OCI-LY7 (cell line): ENCODE measurements around the gene ACD. TPM values are rescaled to one million over a fixed set of nuclear protein-coding genes. Genes with fewer than 3 reads are reported as not detected.

Source experiments
- BruUV-seq: library from RNA; stranded (reverse); fragments of 400-500 nt; replicated peaks from 2 replicates; lab custom pipeline; 2021; lab: Mats Ljungman, UMichigan
- CTCF ChIA-PET: fragments of 300-600 bp; sonication (Branson Sonifier 250); formaldehyde crosslinking; loops from one replicate; lab custom pipeline; 2022; ENCODE audit warnings: antibody characterized with exemption; ENCODE audit not compliant: unreplicated experiment; lab: Charles Lee
- POLR2A ChIA-PET: fragments of 300-600 bp; sonication (Branson Sonifier 250); formaldehyde crosslinking; loops from one replicate; lab custom pipeline; 2022; ENCODE audit warnings: antibody characterized with exemption; lab: Charles Lee
- DNase-seq: peaks from one replicate; pipeline ENCODE4 v3.0.0-alpha.2; 2015; ENCODE audit warnings: low spot score
- H2AFZ ChIP-seq: fragments of 200-600 bp; sonication (generic), shearing (Covaris generic); 2 replicates; pipeline ENCODE4 v1.6.1; 2014; ENCODE audit warnings: mild to moderate bottlenecking, antibody characterized with exemption, low read length, moderate library complexity
- H3K27ac ChIP-seq: fragments of 200-600 bp; sonication (generic); 2 replicates; pipeline ENCODE4 v1.5.1; 2014; ENCODE audit warnings: mixed run types, low read depth, mild to moderate bottlenecking, moderate library complexity, low read length, inconsistent platforms; ENCODE audit not compliant: poor library complexity, severe bottlenecking
- H3K36me3 ChIP-seq: fragments of 200-600 bp; sonication (generic); 2 replicates; pipeline ENCODE4 v1.6.1; 2014; ENCODE audit warnings: mild to moderate bottlenecking, antibody characterized with exemption, low read length, moderate library complexity, mixed read lengths; ENCODE audit not compliant: insufficient read depth
- H3K4me1 ChIP-seq: fragments of 200-600 bp; sonication (generic); 2 replicates; pipeline ENCODE4 v1.5.1; 2014; ENCODE audit warnings: mild to moderate bottlenecking, low read length; ENCODE audit not compliant: insufficient read depth, poor library complexity, severe bottlenecking
- H3K4me2 ChIP-seq: fragments of 200-600 bp; sonication (generic); 2 replicates; pipeline ENCODE4 v1.6.1; 2014; ENCODE audit warnings: mild to moderate bottlenecking, low read length
- H3K4me3 ChIP-seq: fragments of 200-600 bp; sonication (generic); 2 replicates; pipeline ENCODE4 v1.5.1; 2014; ENCODE audit warnings: mild to moderate bottlenecking, low read depth, low read length; ENCODE audit not compliant: poor library complexity, severe bottlenecking
- H3K79me2 ChIP-seq: fragments of 200-600 bp; sonication (generic); 2 replicates; pipeline ENCODE4 v1.6.1; 2016; ENCODE audit warnings: low read depth, mild to moderate bottlenecking, low read length, moderate library complexity, mixed read lengths; ENCODE audit not compliant: insufficient read depth
- H3K9me2 ChIP-seq: fragments of 200-600 bp; sonication (generic); 2 replicates; pipeline ENCODE4 v1.6.1; 2016; ENCODE audit warnings: mild to moderate bottlenecking, low read length, mixed read lengths; ENCODE audit not compliant: insufficient read depth
- H3K9me3 ChIP-seq: fragments of 200-600 bp; sonication (generic); 2 replicates; pipeline ENCODE4 v1.6.1; 2014; ENCODE audit warnings: mild to moderate bottlenecking, mixed run types, low read length, mixed read lengths
- H4K20me1 ChIP-seq: fragments of 200-600 bp; sonication (generic); 2 replicates; pipeline ENCODE4 v1.6.1; 2014; ENCODE audit warnings: mild to moderate bottlenecking, antibody characterized with exemption, low read length, moderate library complexity, mixed read lengths; ENCODE audit not compliant: insufficient read depth
- EZH2phosphoT487 ChIP-seq: fragments of 200-600 bp; sonication (generic); IDR thresholded peaks from 2 replicates; pipeline ENCODE4 v1.6.1; 2018; ENCODE audit warnings: low read depth, borderline replicate concordance, mild to moderate bottlenecking, mixed run types, antibody characterized with exemption, low read length, moderate library complexity, mixed read lengths
- intact Hi-C: fragments of 100-400 bp; cut with micrococcal nuclease; formaldehyde crosslinking; loops from one replicate; pipeline ENCODE4 v1.10.0; 2022; ENCODE audit not compliant: unreplicated experiment
- total RNA-seq, 2 experiments: library from RNA; depleted of rRNA in 1 of 2; stranded (reverse); fragments of >200 nt in 1 of 2; shearing (Covaris generic) in 1 of 2; gene quantifications; 2 replicates each; pipeline ENCODE4 v1.2.3, GENCODE V29; 2014 to 2022
- TF ChIP-seq, protein P1 (sequence below): fragments of 200-600 bp; sonication (generic); conservative IDR thresholded peaks from 2 replicates; pipeline ENCODE4 v1.5.1; 2014; ENCODE audit warnings: mild to moderate bottlenecking, antibody characterized with exemption, low read length, moderate library complexity, mixed read lengths

ACD gene
- total RNA-seq, 2 experiments from 2014 or later = 33.7 to 45.4 TPM

DNA sequence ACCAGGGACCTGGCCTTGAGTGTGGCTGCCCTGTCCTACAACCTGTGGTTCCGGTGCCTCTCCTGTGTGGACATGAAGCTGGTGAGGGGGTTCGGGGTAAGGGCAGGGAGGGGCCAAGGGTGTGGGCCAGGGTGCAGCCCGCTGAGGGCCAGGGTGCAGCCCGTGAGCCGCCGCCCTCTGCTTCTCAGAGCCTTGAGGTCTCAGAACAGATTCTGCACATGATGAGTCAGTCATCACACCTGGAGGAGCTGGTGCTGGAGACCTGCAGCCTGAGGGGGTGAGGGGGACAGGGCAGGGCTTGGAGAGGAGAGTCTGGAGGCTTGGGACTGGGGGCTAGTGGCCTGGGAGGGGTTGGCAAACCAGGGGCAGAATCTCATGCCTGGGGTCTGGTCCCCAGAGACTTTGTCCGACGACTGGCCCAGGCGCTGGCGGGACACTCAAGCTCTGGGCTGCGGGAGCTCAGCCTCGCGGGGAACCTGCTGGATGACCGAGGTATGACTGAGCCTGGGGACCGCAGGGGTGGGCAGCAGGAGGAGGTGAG, 12.9 kb downstream of the ACD start:
- no peak overlapping the region for H2AFZ ChIP-seq
- peaks cover 14% of the 10 kb centered on the region; the same call in 1 of the 2 replicates for H3K79me2 ChIP-seq
- no TSS peak for BruUV-seq
- H4K20me1 ChIP-seq = no peaks in the 10 kb centered on the region; the same call in 1 of the 2 replicates
- no peaks in the 10 kb centered on the region for H3K9me3 ChIP-seq
- intact Hi-C loops = no loop called here
- POLR2A ChIA-PET = interaction anchor here (5.3 kb wide), 1 partner anchor 12 kb away, joined by 22 read pairs; the partner anchor contains the start of gene ACD
- peaks cover 25% of the 10 kb centered on the region for H3K4me1 ChIP-seq
- peaks cover 53% of the 10 kb centered on the region for H3K36me3 ChIP-seq
- no peaks in the 10 kb centered on the region for H3K9me2 ChIP-seq
- no peak for TF ChIP-seq EZH2phosphoT487
- TF ChIP-seq, protein P1, sequence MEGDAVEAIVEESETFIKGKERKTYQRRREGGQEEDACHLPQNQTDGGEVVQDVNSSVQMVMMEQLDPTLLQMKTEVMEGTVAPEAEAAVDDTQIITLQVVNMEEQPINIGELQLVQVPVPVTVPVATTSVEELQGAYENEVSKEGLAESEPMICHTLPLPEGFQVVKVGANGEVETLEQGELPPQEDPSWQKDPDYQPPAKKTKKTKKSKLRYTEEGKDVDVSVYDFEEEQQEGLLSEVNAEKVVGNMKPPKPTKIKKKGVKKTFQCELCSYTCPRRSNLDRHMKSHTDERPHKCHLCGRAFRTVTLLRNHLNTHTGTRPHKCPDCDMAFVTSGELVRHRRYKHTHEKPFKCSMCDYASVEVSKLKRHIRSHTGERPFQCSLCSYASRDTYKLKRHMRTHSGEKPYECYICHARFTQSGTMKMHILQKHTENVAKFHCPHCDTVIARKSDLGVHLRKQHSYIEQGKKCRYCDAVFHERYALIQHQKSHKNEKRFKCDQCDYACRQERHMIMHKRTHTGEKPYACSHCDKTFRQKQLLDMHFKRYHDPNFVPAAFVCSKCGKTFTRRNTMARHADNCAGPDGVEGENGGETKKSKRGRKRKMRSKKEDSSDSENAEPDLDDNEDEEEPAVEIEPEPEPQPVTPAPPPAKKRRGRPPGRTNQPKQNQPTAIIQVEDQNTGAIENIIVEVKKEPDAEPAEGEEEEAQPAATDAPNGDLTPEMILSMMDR = no peak
- no peak overlapping the region for H3K4me3 ChIP-seq
- CTCF ChIA-PET = interaction anchor here (0.6 kb wide), 1 partner anchor 102 kb away, joined by 14 read pairs; no protein-coding TSS in a partner anchor
- H3K4me2 ChIP-seq = no peak overlapping the region
- DNase-seq = no peak
- no peak overlapping the region for H3K27ac ChIP-seq

- intact Hi-C loops = loop anchor here (1.0 kb wide), 1 partner anchor 124 kb away; no protein-coding TSS in a partner anchor
- Histone ChIP-seq H3K4me2 (peak overlapping the region; percentile 97), H3K79me2 (peaks cover 14% of the 10 kb centered on the region; the same call in 1 of the 2 replicates), H4K20me1 (no peaks in the 10 kb centered on the region; the same call in 1 of the 2 replicates), H3K27ac (peak overlapping the region; percentile 71), H3K9me3 (no peaks in the 10 kb centered on the region), H2AFZ (peak overlapping the region; percentile 73; the same call in 1 of the 2 replicates), H3K4me1 (peaks cover 25% of the 10 kb centered on the region), H3K4me3 (peak overlapping the region; percentile 76), H3K36me3 (peaks cover 43% of the 10 kb centered on the region), H3K9me2 (no peaks in the 10 kb centered on the region)
- CTCF ChIA-PET = interaction anchor here (0.5 to 3.0 kb wide), 18 partner anchors 12 to 180 kb away, joined by 3 to 43 read pairs (median 4); partner anchors contain the start of genes ACD, CTCF and PARD6A
- POLR2A ChIA-PET = interaction anchor here (1.0 to 5.3 kb wide), 13 partner anchors 11 to 189 kb away, joined by 3 to 57 read pairs (median 5); partner anchors contain the start of genes ACD and RIPOR1
- TF ChIP-seq EZH2phosphoT487 = no peak
- TF ChIP-seq, protein P1 = no peak
- peak; percentile 45 for DNase-seq
- BruUV-seq = TSS peak; percentile 55
These were observed 14.5 kb downstream of the ACD start for GRCh38 chr16:67645397-67646121.
